Chondrocyte (in vitro differentiated cells): ENCODE data around the gene CSTPP1. TPM values are rescaled to one million over a fixed set of nuclear protein-coding genes. Genes with fewer than 3 reads are reported as not detected.

ENCODE experiments used
- DNase-seq: peaks from one replicate; pipeline ENCODE4 v3.0.0; 2021; ENCODE audit warnings: mixed read lengths, low spot score
- H3K27ac Mint-ChIP-seq: one replicate; pipeline ENCODE4 v1.8.0; 2021; ENCODE audit warnings: mild to moderate bottlenecking, moderate library complexity, mixed read lengths; ENCODE audit not compliant: unreplicated experiment
- H3K27me3 Mint-ChIP-seq: 2 replicates; pipeline ENCODE4 v1.8.0; 2021; ENCODE audit warnings: low read depth, mixed read lengths
- H3K36me3 Mint-ChIP-seq: 2 replicates; pipeline ENCODE4 v1.8.0; 2021; ENCODE audit warnings: low read depth, mixed read lengths
- H3K4me1 Mint-ChIP-seq: 2 replicates; pipeline ENCODE4 v1.8.0; 2021; ENCODE audit warnings: low read depth, mild to moderate bottlenecking, mixed read lengths
- H3K4me3 Mint-ChIP-seq: one replicate; pipeline ENCODE4 v1.8.0; 2021; ENCODE audit warnings: mild to moderate bottlenecking, moderate library complexity, mixed read lengths; ENCODE audit not compliant: unreplicated experiment
- H3K9me3 Mint-ChIP-seq: 2 replicates; pipeline ENCODE4 v1.8.0; 2021; ENCODE audit warnings: low read depth, mixed read lengths
- CTCF ChIP-seq: fragments of 200-600 bp; sonication (generic); IDR thresholded peaks from 2 replicates; pipeline ENCODE4 v1.5.0; 2021; ENCODE audit warnings: antibody characterized with exemption, mild to moderate bottlenecking, moderate library complexity
- total RNA-seq: library from RNA; stranded (reverse); gene quantifications from 3 replicates; pipeline ENCODE4 v1.2.1, GENCODE V29; 2021

CSTPP1 gene
- total RNA-seq, 1 donor from 2014 or later, result 19.6 TPM

DNA sequence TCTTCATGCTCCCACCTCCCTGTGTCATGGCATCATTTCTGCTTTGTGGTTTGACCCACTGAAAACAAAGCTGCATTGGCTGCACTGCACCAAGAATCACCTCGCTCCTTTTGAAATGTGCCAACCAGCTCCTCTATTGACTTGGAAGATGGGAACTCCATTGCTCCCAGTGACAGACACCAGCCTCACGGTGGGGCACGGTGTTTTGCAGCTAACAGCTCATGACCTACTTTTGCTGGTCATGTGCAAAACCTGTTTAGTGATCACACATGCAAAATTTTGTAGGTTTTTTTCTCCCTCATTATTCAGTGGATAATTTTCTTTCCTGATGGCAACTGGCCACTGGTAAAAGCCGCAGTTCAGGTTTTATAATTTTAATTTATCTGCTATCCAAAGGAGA is 203.3 kb downstream of the CSTPP1 start:
- DNase-seq, result no peak
- peaks cover 12% of the 10 kb centered on the region for H3K4me1 Mint-ChIP-seq
- H3K27ac Mint-ChIP-seq, result no peak overlapping the region
- H3K27me3 Mint-ChIP-seq, result no peaks in the 10 kb centered on the region
- TF ChIP-seq CTCF, result no peak
- no peak overlapping the region for H3K4me3 Mint-ChIP-seq
- H3K9me3 Mint-ChIP-seq, result no peaks in the 10 kb centered on the region
- peaks cover 13% of the 10 kb centered on the region for H3K36me3 Mint-ChIP-seq

DNA sequence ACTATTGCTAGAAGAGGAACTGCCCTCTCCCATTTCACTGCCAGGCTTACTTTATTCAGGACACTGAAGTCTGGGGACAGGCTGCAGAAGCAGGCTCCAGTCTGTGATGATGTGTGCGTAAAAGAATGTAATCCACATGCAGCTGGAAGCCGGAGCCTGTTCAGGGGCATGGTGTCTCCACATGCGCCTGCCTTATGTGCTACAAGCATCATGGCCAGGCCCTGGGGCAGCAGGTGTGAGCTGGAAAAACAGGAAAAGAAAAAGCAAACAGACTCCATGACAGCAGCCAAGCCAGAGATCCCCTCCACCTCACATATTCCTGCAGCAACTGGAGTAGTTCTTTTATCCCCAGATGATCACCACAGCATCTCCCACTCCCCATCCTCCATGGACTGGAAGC is 206.8 kb downstream of the CSTPP1 start:
- peaks cover 5% of the 10 kb centered on the region for H3K36me3 Mint-ChIP-seq
- H3K27me3 Mint-ChIP-seq, result no peaks in the 10 kb centered on the region
- TF ChIP-seq CTCF, result no peak
- no peak for DNase-seq
- no peak overlapping the region for H3K4me3 Mint-ChIP-seq
- peak overlapping the region; percentile 34 for H3K27ac Mint-ChIP-seq
- H3K4me1 Mint-ChIP-seq, result peaks cover 12% of the 10 kb centered on the region
- no peaks in the 10 kb centered on the region for H3K9me3 Mint-ChIP-seq

DNA sequence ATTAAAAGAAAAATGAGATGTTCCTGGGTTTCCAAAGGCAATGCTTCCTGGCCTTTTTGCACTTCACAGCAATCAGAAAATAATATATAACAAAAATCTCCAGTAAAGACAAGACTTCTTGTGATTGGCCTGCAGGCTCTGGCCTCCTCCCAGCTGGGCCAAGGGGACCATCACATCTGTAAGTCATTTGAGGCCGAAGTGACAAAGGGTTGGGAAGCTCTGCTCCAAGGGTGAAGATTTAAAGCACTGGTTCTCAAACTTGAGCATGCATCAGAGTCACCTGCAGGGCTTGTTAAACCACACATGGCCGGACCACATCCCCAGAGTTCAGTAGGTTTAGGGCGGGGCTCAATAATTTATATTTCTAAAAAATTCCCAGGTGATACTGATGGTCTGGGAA is 208.0 kb downstream of the CSTPP1 start:
- DNase-seq, result no peak
- no peaks in the 10 kb centered on the region for H3K27me3 Mint-ChIP-seq
- TF ChIP-seq CTCF, result no peak
- H3K4me3 Mint-ChIP-seq, result no peak overlapping the region
- H3K9me3 Mint-ChIP-seq, result no peaks in the 10 kb centered on the region
- H3K36me3 Mint-ChIP-seq, result peaks cover 5% of the 10 kb centered on the region
- no peak overlapping the region for H3K27ac Mint-ChIP-seq
- H3K4me1 Mint-ChIP-seq, result peaks cover 18% of the 10 kb centered on the region

DNA sequence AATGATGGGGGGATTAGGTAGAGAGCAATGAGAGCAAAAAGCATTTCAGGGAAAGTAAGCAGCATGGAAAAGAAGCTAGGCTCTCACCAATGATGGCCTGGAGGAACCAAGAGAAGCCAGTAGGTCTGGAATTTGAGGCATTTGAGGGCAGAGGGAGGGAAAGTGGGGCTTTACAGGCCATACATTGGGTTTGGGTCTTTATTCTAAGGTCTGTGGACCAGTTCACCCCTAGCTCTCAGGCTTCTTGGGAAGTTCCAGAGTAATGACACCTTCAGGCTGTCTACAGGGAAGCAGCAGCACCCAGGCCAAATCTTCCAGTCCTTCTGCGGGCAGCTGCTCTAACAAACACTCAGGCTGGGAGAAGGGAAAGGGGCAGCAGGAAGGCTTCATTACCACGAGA is 210.7 kb downstream of the CSTPP1 start:
- H3K9me3 Mint-ChIP-seq, result no peaks in the 10 kb centered on the region
- no peak for DNase-seq
- H3K4me1 Mint-ChIP-seq, result peaks cover 18% of the 10 kb centered on the region
- no peaks in the 10 kb centered on the region for H3K27me3 Mint-ChIP-seq
- TF ChIP-seq CTCF, result no peak
- H3K27ac Mint-ChIP-seq, result no peak overlapping the region
- peaks cover 6% of the 10 kb centered on the region for H3K36me3 Mint-ChIP-seq
- H3K4me3 Mint-ChIP-seq, result no peak overlapping the region

- Mint-ChIP-seq H3K27me3 (no peaks in the 10 kb centered on the region), H3K9me3 (no peaks in the 10 kb centered on the region), H3K4me3 (no peak overlapping the region), H3K27ac (no peak overlapping the region), H3K36me3 (peaks cover 6% of the 10 kb centered on the region), H3K4me1 (peaks cover 15% of the 10 kb centered on the region)
- DNase-seq, result no peak
- no peak for TF ChIP-seq CTCF
Measured at GRCh38 chr11:47147681-47148080, 211.1 kb downstream of the CSTPP1 start.
